IMR-90 (cell line): ENCODE data around the gene CYP2C9. TPM values are rescaled to one million over a fixed set of nuclear protein-coding genes. Genes with fewer than 3 reads are reported as not detected.

Experiments used
- microRNA-seq, 2 experiments: library from miRNA; stranded (forward) in 1 of 2; unstranded in 1 of 2; fragments of 10-50 nt in 1 of 2; fragments of <30 nt in 1 of 2; gene quantifications in 1 of 2; microRNA quantifications in 1 of 2; one replicate each; pipeline versions ENCODE3 to v1.1.0; 2013 to 2020; ENCODE audit not compliant: insufficient read depth in 1 of 2, insufficient read length in 1 of 2, unreplicated experiment in 1 of 2
- polyA plus RNA-seq, 3 experiments: library from polyadenylated mRNA; depleted of rRNA; stranded (reverse); fragments of >200 nt; gene quantifications; 2 replicates each; pipeline ENCODE4 v1.2.3, GENCODE V29; 2012; ENCODE audit warnings: low replicate concordance in 1 of 3
- small RNA-seq, 5 experiments: library from RNA; depleted of rRNA; stranded (forward); fragments of <200 nt; gene quantifications; one replicate each; pipeline ENCODE3, GENCODE V24; 2012
- total RNA-seq: library from RNA; depleted of rRNA; stranded (reverse); fragments of >200 nt; gene quantifications from 2 replicates; pipeline ENCODE4 v1.2.3, GENCODE V29; 2012; rRNA removed

Gene CYP2C9
- total and polyA plus RNA-seq, 2 of the 4 experiments (the other 2 are of a cell fraction) = not detected

Small RNA genes lying within 50 kb of the gene (microRNA-seq; reads per million reads assigned to microRNA genes)
- gene CYP2C60P (ENCODE audit: insufficient read depth, insufficient read length) = not detected

Small RNA genes lying within 50 kb of the gene (small RNA-seq; reads per million reads assigned to genes)
- gene CYP2C60P = 0 reads per million in 5 experiments

Other genes starting within 250 kb of the CYP2C9 start
- not detected in 2 replicates for gene CYP2C19, start 176.0 kb upstream of the CYP2C9 start, total RNA-seq
- gene CYP2C19, start 176.0 kb upstream of the CYP2C9 start, polyA plus RNA-seq (2012; rRNA removed) = not detected in 2 replicates
- not detected in 2 replicates for gene CYP2C8, start 130.8 kb downstream of the CYP2C9 start, total RNA-seq
- gene CYP2C8, start 130.8 kb downstream of the CYP2C9 start, polyA plus RNA-seq (2012; rRNA removed) = 0.05 TPM in 1 of 2 replicates, not detected in the other